B cell (primary cell): Measurements from ENCODE around the gene DOC2B.

Experiments used
- EZH2 ChIP-seq: IDR thresholded peaks from 2 replicates; pipeline ENCODE4 v1.6.1; 2012; ENCODE audit warnings: borderline replicate concordance, low read depth, mild to moderate bottlenecking, moderate library complexity, low read length; ENCODE audit not compliant: insufficient read depth, poor library complexity, severe bottlenecking
- TF ChIP-seq, protein P1 (sequence below): fragments of 200-600 bp; IDR thresholded peaks from one replicate; pipeline ENCODE4 v1.8.0; 2022; ENCODE audit warnings: antibody characterized with exemption, mild to moderate bottlenecking

DNA sequence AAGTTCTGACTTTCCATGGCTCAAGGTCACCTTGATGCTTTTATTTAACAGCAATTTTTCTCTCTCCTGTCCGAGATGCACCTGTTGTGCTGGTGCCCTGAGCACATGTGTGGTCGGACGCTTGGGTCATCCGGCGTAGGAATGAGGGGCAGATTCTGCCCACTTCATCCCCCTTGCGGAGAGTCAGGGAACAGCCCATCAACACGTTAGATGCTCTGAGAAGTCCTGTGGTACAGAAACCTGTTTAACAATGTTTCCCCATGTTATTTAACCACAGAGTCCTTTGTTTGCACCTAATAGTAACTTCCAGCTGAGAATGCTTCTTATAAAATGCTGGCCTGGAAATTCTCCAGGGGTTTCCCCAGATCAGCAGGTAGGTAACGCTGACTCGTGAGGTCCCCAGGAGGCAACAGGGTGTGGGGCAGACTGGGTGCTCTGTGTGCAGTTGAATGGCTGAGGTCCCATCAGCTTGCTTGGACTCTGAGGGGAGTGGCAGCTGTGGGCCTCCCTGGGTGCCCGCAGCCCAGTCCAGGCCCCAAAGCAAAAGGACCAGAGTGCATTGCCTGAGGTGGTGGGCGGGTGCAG lies 17.8 kb downstream of the DOC2B start:
- TF ChIP-seq, protein P1, sequence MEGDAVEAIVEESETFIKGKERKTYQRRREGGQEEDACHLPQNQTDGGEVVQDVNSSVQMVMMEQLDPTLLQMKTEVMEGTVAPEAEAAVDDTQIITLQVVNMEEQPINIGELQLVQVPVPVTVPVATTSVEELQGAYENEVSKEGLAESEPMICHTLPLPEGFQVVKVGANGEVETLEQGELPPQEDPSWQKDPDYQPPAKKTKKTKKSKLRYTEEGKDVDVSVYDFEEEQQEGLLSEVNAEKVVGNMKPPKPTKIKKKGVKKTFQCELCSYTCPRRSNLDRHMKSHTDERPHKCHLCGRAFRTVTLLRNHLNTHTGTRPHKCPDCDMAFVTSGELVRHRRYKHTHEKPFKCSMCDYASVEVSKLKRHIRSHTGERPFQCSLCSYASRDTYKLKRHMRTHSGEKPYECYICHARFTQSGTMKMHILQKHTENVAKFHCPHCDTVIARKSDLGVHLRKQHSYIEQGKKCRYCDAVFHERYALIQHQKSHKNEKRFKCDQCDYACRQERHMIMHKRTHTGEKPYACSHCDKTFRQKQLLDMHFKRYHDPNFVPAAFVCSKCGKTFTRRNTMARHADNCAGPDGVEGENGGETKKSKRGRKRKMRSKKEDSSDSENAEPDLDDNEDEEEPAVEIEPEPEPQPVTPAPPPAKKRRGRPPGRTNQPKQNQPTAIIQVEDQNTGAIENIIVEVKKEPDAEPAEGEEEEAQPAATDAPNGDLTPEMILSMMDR: no peak
- no peak for TF ChIP-seq EZH2
